WTC11 (cell line): Measurements from ENCODE around the gene NUDT6.

Experiments
- ESRRA ChIP-seq: sonication (generic); formaldehyde crosslinking; IDR thresholded peaks from 2 replicates; pipeline ENCODE4 v1.8.1; 2022; ENCODE audit warnings: mild to moderate bottlenecking, missing genetic modification reagents, borderline replicate concordance
- SMAD4 ChIP-seq: sonication (generic); formaldehyde crosslinking; IDR thresholded peaks from 2 replicates; pipeline ENCODE4 v1.8.0; 2022; ENCODE audit warnings: mild to moderate bottlenecking, missing genetic modification reagents
- TEAD4 ChIP-seq: sonication (generic); formaldehyde crosslinking; IDR thresholded peaks from 2 replicates; pipeline ENCODE4 v1.8.0; 2022; ENCODE audit warnings: mild to moderate bottlenecking, missing genetic modification reagents
- ZNF138 ChIP-seq: sonication (generic); formaldehyde crosslinking; conservative IDR thresholded peaks from 2 replicates; pipeline ENCODE4 v1.8.1; 2022; ENCODE audit warnings: mild to moderate bottlenecking, moderate library complexity, missing genetic modification reagents
- ZNF416 ChIP-seq: fragments of 250-450 bp; sonication (Bioruptor Pico); IDR thresholded peaks from 2 replicates; pipeline ENCODE4 v1.9.0; 2021; ENCODE audit warnings: mild to moderate bottlenecking, inconsistent platforms
- TF ChIP-seq, protein P1 (sequence below): sonication (generic); formaldehyde crosslinking; IDR thresholded peaks from 2 replicates; pipeline ENCODE4 v1.8.1; 2023; ENCODE audit warnings: mild to moderate bottlenecking, missing genetic modification reagents, moderate library complexity
- TF ChIP-seq, protein P2 (sequence below): sonication (generic); formaldehyde crosslinking; IDR thresholded peaks from 2 replicates; pipeline ENCODE4 v1.8.1; 2022; ENCODE audit warnings: mild to moderate bottlenecking, moderate library complexity, missing genetic modification reagents
- TF ChIP-seq, protein P3 (sequence below): sonication (generic); formaldehyde crosslinking; IDR thresholded peaks from 2 replicates; pipeline ENCODE4 v1.8.0; 2022; ENCODE audit warnings: mild to moderate bottlenecking, missing genetic modification reagents
- TF ChIP-seq, protein P4 (sequence below): fragments of 200-600 bp; IDR thresholded peaks from 2 replicates; pipeline ENCODE4 v1.8.0; 2022; ENCODE audit warnings: antibody characterized with exemption

DNA sequence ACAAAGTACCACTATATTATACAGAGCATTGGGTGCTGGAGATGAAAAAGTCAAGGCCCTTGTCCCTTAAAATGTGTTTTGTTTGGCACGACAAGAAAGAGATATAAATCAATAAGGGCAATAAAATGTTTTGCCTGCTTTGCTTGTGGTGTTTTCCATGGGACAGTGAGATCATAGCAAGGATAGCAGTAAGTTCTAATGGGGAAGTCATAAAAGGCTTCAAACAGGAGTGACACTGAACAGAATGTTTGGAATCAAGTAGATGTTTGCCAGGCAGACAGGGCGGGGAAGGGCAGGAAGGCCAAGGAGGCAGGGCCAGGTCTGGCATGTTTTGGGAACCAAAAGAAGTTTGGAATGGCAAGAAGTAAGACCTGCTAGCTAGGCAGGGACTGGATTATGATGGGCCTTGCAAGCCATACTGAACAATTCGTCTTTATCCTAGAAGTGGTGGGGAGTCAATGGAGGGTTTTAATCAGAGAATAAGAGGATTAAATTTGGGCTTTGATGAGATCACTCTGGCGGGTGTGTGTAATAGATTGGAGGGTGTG, 79.3 kb downstream of the NUDT6 start:
- TF ChIP-seq, protein P1, sequence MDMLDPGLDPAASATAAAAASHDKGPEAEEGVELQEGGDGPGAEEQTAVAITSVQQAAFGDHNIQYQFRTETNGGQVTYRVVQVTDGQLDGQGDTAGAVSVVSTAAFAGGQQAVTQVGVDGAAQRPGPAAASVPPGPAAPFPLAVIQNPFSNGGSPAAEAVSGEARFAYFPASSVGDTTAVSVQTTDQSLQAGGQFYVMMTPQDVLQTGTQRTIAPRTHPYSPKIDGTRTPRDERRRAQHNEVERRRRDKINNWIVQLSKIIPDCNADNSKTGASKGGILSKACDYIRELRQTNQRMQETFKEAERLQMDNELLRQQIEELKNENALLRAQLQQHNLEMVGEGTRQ, result no peak
- TF ChIP-seq, protein P2, sequence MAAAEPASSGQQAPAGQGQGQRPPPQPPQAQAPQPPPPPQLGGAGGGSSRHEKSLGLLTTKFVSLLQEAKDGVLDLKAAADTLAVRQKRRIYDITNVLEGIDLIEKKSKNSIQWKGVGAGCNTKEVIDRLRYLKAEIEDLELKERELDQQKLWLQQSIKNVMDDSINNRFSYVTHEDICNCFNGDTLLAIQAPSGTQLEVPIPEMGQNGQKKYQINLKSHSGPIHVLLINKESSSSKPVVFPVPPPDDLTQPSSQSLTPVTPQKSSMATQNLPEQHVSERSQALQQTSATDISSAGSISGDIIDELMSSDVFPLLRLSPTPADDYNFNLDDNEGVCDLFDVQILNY, result no peak
- TF ChIP-seq, protein P3, sequence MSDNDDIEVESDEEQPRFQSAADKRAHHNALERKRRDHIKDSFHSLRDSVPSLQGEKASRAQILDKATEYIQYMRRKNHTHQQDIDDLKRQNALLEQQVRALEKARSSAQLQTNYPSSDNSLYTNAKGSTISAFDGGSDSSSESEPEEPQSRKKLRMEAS (CRISPR knock-in tag), result no peak
- TF ChIP-seq TEAD4 (CRISPR knock-in tag) (no peak), ZNF138 (CRISPR knock-in tag) (no peak), SMAD4 (CRISPR knock-in tag) (no peak), ESRRA (CRISPR knock-in tag) (no peak), ZNF416 (CRISPR knock-in tag) (no peak)
- TF ChIP-seq, protein P4, sequence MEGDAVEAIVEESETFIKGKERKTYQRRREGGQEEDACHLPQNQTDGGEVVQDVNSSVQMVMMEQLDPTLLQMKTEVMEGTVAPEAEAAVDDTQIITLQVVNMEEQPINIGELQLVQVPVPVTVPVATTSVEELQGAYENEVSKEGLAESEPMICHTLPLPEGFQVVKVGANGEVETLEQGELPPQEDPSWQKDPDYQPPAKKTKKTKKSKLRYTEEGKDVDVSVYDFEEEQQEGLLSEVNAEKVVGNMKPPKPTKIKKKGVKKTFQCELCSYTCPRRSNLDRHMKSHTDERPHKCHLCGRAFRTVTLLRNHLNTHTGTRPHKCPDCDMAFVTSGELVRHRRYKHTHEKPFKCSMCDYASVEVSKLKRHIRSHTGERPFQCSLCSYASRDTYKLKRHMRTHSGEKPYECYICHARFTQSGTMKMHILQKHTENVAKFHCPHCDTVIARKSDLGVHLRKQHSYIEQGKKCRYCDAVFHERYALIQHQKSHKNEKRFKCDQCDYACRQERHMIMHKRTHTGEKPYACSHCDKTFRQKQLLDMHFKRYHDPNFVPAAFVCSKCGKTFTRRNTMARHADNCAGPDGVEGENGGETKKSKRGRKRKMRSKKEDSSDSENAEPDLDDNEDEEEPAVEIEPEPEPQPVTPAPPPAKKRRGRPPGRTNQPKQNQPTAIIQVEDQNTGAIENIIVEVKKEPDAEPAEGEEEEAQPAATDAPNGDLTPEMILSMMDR, result no peak
